ENCODE measurements around the gene GPC3. TPM values are rescaled to one million over a fixed set of nuclear protein-coding genes. Genes with fewer than 3 reads are reported as not detected.
"Not testable (repeated sequence)": the region's sequence is repeated elsewhere in the genome, so short reads cannot be mapped to it uniquely, and the experiment has no call there.

GPC3 gene
- total RNA-seq, 3 donors from 2014 or later (not counting 1 experiment from before 2014, with no cell fraction given), result not detected

GRCh38 chrX:133897593-133898163 lies 87.7 kb downstream of the GPC3 start:
- TF ChIP-seq, protein P1, sequence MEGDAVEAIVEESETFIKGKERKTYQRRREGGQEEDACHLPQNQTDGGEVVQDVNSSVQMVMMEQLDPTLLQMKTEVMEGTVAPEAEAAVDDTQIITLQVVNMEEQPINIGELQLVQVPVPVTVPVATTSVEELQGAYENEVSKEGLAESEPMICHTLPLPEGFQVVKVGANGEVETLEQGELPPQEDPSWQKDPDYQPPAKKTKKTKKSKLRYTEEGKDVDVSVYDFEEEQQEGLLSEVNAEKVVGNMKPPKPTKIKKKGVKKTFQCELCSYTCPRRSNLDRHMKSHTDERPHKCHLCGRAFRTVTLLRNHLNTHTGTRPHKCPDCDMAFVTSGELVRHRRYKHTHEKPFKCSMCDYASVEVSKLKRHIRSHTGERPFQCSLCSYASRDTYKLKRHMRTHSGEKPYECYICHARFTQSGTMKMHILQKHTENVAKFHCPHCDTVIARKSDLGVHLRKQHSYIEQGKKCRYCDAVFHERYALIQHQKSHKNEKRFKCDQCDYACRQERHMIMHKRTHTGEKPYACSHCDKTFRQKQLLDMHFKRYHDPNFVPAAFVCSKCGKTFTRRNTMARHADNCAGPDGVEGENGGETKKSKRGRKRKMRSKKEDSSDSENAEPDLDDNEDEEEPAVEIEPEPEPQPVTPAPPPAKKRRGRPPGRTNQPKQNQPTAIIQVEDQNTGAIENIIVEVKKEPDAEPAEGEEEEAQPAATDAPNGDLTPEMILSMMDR (IDR thresholded peaks at IDR 0.05), result no peak
- no peaks in the 10 kb centered on the region for H3K4me1 Mint-ChIP-seq
- Histone ChIP-seq H3K27ac (ENCODE audit: low read length) (no peak overlapping the region), H3K36me3 (ENCODE audit: control insufficient read depth, insufficient read depth, low read length) (no peaks in the 10 kb centered on the region), H3K27me3 (ENCODE audit: control insufficient read depth, insufficient read depth, low read length) (no peaks in the 10 kb centered on the region), H3K4me1 (ENCODE audit: control insufficient read depth, insufficient read depth, low read length) (no peaks in the 10 kb centered on the region), H3K4me3 (ENCODE audit: low read length) (no peak overlapping the region), H3K9me3 (ENCODE audit: control insufficient read depth, insufficient read depth, low read length) (no peaks in the 10 kb centered on the region)
- no CpG with 5 or more reads among the region's 4 CpGs for WGBS (ENCODE audit: insufficient coverage)
- H3K36me3 Mint-ChIP-seq, result no peaks in the 10 kb centered on the region
- no peaks in the 10 kb centered on the region for H3K9me3 Mint-ChIP-seq
- H3K27me3 Mint-ChIP-seq (ENCODE audit: low read depth in 2 of 2), result no peaks in the 10 kb centered on the region
- H3K4me3 Mint-ChIP-seq, result no peak overlapping the region
- intact Hi-C loops (cut with micrococcal nuclease), result no loop called here
- ATAC-seq (no peak), DNase-seq (no peak)
- no peak overlapping the region for H3K27ac Mint-ChIP-seq

GRCh38 chrX:133892337-133892736 lies 93.1 kb downstream of the GPC3 start:
- Histone ChIP-seq H3K4me1 (ENCODE audit: control insufficient read depth, insufficient read depth, low read length) (no peaks in the 10 kb centered on the region), H3K36me3 (ENCODE audit: control insufficient read depth, insufficient read depth, low read length) (no peaks in the 10 kb centered on the region), H3K27me3 (ENCODE audit: control insufficient read depth, insufficient read depth, low read length) (no peaks in the 10 kb centered on the region), H3K9me3 (ENCODE audit: control insufficient read depth, insufficient read depth, low read length) (no peaks in the 10 kb centered on the region), H3K27ac (ENCODE audit: low read length) (no peak overlapping the region), H3K4me3 (ENCODE audit: low read length) (no peak overlapping the region)
- Mint-ChIP-seq H3K27ac (no peak overlapping the region), H3K9me3 (no peaks in the 10 kb centered on the region), H3K27me3 (ENCODE audit: low read depth in 2 of 2) (peaks cover 0 to 22% of the 10 kb centered on the region in 2 donors), H3K4me1 (no peaks in the 10 kb centered on the region), H3K4me3 (no peak overlapping the region), H3K36me3 (no peaks in the 10 kb centered on the region)
- intact Hi-C loops (cut with micrococcal nuclease), result no loop called here
- TF ChIP-seq, protein P1 (IDR thresholded peaks at IDR 0.05), result no peak
- ATAC-seq, result no peak
- 83% methylated on average over 1 of the region's 2 CpGs for WGBS (ENCODE audit: insufficient coverage)
- no peak for DNase-seq

DNA sequence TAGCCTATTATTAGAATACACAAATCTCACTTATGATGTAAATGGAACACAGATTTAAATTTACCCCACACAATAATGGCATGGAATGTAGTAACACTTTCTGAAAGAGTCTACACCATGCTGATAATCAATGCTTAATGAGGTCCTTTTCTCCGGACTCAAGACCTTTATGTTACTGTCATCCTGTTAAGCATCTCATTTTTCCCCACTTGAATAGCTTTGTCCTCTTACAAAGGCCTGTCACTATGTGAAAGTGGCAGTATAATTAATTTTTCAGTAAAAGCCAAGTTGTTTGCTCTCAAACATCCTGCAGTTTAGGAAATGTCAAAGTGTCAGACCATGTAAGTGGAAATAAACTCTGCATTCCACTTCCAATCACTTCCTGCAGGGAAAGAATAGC lies 96.4 kb downstream of the GPC3 start:
- DNase-seq, result no peak
- H3K27ac ChIP-seq (ENCODE audit: low read length), result no peak overlapping the region
- Mint-ChIP-seq H3K4me1 (no peaks in the 10 kb centered on the region), H3K4me3 (no peak overlapping the region), H3K9me3 (no peaks in the 10 kb centered on the region), H3K27me3 (ENCODE audit: low read depth in 2 of 2) (peaks cover 0 to 32% of the 10 kb centered on the region in 2 donors), H3K27ac (no peak overlapping the region), H3K36me3 (no peaks in the 10 kb centered on the region)
- TF ChIP-seq, protein P1 (IDR thresholded peaks at IDR 0.05), result no peak
- ATAC-seq, result no peak
- H3K9me3 ChIP-seq (ENCODE audit: control insufficient read depth, insufficient read depth, low read length), result no peaks in the 10 kb centered on the region
- intact Hi-C loops (cut with micrococcal nuclease), result no loop called here
- H3K27me3 ChIP-seq (ENCODE audit: control insufficient read depth, insufficient read depth, low read length), result no peaks in the 10 kb centered on the region
- no peaks in the 10 kb centered on the region for H3K36me3 ChIP-seq (ENCODE audit: control insufficient read depth, insufficient read depth, low read length)
- no peaks in the 10 kb centered on the region for H3K4me1 ChIP-seq (ENCODE audit: control insufficient read depth, insufficient read depth, low read length)
- no CpG with 5 or more reads among the region's 1 CpG for WGBS (ENCODE audit: insufficient coverage)
- H3K4me3 ChIP-seq (ENCODE audit: low read length), result no peak overlapping the region

DNA sequence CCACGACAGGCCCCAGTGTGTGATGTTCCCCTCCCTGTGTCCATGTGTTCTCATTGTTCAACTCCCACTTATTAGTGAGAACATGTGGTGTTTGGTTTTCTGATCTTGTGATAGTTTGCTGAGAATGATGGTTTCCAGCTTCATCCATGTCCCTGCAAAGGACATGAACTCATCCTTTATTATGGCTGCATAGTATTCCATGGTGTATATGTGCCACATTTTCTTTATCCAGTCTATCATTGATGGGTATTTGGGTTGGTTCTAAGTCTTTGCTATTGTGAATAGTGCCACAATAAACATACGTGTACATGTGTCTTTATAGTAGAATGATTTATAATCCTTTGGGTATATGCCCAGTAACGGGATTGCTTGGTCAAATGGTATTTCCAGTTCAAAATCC lies 97.3 kb downstream of the GPC3 start:
- H3K4me1 Mint-ChIP-seq; H3K36me3 ChIP-seq (ENCODE audit: control insufficient read depth, insufficient read depth, low read length); intact Hi-C loops (cut with micrococcal nuclease); H3K4me3 Mint-ChIP-seq; H3K4me3 ChIP-seq (ENCODE audit: low read length); H3K9me3 Mint-ChIP-seq; DNase-seq; H3K4me1 ChIP-seq (ENCODE audit: control insufficient read depth, insufficient read depth, low read length); H3K9me3 ChIP-seq (ENCODE audit: control insufficient read depth, insufficient read depth, low read length); H3K27me3 ChIP-seq (ENCODE audit: control insufficient read depth, insufficient read depth, low read length); H3K27ac Mint-ChIP-seq; H3K36me3 Mint-ChIP-seq; ATAC-seq; H3K27ac ChIP-seq (ENCODE audit: low read length): not testable (repeated sequence)
- H3K27me3 Mint-ChIP-seq (ENCODE audit: low read depth in 2 of 2), result peaks cover 0 to 32% of the 10 kb centered on the region in 2 donors
- WGBS (ENCODE audit: insufficient coverage), result no CpG with 5 or more reads among the region's 3 CpGs

Data from natural killer cell (primary cell).